AG20443 (cell line): ENCODE data around the gene ELAC2.

Experiments
- DNase-seq: peaks from one replicate; pipeline ENCODE4 v3.0.0; 2012; ENCODE audit warnings: low spot score, mixed read lengths

The ELAC2 gene

DNA sequence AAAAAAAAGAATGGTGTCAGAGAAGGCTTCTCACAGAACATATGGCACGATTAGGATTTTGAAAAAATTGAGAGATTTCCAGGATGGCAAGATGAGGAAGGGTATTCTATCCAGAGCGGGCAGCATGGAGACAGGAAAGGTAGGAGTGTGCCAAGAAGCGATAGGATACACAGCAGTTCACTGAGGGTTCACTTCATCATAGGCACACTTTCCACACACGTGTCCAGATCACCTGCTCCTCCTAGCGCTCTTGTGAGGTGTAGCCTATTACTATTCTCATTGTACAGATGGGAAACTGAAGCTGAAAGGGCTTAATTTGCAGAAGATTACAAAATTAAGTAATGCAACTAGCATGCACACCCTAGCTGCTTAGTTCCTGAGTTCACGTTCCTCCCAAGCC lies 6.2 kb upstream of the ELAC2 start:
- DNase-seq = no peak

DNA sequence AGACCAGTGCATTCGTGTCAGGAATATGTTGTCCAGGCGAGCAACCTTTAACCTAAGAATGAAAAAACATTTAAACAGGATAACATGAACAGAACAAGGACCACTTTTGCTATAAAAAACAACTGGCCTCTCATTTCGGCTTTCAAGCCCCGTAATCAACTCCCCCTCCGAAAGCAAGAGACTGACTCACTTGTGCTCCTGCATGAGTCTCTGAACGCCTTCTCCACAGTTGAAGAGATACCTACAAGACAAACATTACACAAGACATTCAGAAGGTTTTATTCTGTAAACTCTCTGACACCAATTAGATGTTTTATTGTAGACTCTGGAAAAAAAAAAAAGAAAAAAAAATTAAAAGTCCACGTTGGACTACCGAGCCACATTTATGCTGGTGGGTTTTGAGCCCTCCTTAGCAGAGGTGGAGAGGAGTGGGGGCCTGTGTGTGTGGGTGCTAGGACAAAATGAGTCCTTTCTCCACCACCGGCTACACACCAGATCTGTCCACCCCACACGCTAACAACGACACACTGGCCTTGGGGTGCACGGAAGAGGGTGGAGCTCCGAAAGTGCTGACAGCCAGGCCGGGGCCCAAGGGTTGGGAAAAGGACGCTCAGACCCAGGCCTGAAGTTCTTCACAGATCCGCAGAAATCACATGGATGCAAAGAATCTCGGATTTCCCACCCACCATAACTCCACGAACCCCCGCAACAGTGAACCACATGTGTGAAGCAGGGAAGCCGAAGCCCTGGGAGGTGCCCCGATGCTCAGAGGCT lies 759 bp downstream of the ELAC2 start:
- DNase-seq = no peak

DNA sequence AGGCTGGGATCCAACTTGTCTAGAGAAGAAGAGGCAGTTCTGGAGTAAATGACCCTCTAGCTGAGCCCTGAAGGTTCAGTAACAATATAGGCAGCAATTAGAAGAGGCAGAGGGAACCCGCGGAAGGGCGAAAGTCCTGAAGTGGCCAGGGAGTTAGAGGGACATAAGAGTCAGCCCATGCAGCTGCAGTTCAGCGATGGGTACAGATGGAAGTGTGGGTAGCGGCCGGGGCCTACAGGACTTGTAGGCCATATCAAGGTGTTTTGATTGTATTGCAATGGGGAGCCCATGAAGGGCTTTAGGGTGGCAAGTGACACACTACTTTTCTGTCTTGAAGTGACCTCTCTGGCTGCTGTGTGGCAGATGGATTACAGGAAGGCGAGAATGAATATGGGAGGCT lies 3.0 kb downstream of the ELAC2 start:
- no peak for DNase-seq

DNA sequence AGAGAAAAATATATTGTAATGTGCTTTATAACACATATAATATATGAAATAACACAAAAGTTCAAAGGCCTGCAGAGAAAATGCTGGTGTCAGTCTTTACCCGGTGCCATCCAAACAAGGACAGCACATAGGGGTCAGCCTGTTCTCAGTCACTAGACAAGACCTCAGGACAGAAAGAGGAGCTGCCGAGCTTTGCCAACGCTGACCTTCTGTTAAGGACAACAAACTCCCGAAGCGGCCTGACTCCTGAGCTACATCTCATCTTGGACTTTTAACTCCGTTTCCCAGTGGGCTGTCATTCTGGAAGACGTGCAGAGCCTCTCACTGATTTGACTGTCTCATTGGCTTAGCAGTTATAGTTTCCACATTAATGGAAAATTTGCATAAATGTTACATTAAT lies 6.9 kb downstream of the ELAC2 start:
- DNase-seq = no peak

DNA sequence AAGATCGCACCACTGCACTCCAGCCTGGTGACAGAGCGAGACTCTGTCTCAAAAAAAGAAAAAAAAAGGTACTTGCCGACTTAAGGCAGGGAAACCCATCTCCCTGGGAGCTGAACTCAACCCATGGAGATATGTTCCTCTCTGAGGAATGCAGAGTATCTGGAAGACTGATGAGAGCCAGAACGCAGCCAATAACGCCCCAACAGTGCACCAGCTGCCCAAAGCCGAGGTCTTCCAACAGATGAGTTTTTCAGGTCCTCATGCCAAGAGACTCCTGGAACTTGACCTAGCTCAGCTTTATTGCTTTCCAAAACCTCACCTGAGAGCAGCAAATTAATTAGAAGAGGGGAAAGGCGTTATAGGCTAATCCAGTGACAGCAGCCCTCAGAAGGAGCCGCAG lies 9.4 kb downstream of the ELAC2 start:
- DNase-seq = no peak

DNA sequence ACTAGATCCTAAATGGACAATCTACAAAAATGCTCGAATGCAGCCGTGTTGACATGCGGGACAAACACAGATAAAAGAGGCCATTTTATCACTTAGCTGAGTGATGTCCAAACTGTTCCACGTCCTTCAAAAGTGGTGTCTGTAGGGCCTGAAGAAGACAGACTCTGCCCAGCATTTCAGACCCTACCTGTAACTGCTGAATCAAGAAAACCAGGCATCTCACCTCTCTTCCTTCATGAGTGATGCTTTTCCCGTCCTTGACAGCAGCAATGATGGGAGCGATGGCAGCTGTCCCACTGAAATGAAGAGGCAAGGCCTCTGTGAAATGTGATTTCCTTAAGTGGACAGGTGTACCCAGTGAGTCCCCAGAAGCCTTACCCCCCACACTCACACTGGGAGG lies 12.3 kb downstream of the ELAC2 start:
- DNase-seq = no peak

DNA sequence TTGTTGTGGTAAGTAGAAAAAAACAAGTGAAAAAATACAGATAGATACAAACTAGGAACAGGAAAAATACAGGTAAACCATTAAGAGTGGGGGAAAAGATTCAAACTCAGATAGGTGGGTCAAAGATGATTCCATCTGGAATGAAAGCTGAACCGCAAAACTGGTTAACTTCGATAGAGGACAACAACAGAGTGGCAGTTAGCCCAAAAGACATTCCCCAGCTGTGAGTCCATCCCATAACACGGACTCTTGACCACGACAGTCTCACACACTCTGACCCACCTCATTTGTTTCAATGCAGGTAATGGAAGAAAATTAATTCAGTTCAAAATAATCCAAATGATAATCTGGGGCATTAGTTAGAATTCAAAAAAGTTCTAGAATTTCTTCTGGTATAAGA lies 13.5 kb downstream of the ELAC2 start:
- no peak for DNase-seq

DNA sequence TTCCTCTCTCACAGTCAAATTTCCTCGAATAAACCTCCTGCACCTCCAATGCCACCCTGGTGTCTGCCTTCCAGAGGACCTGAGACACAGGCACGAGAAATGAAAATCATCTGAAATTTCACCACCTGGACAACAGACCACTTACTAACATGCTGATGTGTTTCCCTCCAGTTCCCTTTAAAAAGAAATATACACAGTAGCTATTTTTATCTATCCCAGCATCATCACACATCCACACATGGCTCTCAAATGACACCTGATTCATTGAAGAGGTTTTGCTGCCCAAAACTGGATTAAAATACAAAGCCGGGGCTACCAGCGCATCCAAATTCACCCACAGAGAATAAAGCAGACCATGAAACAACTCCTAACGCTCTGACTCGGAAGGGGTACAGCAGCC lies 13.9 kb downstream of the ELAC2 start:
- DNase-seq = no peak

DNA sequence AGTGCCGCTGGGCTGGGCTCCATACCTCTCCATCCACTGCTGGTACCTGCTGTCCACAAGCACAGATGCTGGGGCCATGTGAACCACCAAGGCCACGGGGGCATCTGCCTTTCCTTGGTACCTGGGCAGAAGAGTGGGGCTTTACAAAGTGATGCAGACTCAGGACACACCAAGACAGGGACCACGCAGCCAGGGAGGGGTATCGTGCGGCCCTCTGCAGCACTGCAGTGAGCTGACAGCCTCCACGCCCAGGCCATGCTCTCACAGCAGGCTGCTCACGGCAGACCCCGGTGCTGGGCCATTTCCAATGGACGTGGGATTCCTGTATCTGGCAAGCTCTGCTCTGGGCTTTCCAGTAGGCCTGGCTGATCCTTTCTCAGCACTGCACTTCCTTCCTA lies 14.4 kb downstream of the ELAC2 start:
- no peak for DNase-seq

DNA sequence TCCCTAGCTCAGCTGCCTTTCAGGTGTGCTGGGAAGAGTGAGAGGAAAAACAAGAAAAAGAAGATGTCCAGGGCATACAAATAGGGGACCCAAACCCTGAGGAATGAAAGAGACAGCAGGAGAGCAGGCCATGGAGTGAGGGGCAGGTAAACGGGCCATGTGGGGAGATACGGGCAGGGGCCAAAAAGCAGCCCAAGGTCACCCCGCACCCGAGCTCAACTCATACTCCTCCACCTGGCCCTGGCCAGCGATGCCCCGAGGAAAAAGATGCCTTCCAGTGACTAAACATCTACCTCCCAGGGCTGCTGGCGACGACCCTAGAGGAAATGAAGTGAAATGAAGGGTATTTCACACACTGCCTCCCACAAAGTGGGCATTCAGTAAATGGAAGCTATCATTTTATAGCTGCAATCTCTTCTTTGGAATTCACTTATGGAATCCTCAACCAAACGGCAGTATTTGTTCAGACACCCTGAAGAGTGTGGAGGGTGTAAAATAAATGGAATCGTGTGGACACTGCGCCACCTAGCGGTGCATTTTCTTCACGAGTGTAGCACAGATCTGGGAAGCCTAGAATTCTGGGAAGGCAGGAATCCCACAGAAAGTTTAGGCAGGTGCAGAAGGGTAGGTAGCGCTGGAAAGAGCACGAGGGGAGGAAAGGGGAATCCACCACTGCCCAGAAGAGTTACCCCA lies 14.9 kb downstream of the ELAC2 start:
- DNase-seq = peak; percentile 84

DNA sequence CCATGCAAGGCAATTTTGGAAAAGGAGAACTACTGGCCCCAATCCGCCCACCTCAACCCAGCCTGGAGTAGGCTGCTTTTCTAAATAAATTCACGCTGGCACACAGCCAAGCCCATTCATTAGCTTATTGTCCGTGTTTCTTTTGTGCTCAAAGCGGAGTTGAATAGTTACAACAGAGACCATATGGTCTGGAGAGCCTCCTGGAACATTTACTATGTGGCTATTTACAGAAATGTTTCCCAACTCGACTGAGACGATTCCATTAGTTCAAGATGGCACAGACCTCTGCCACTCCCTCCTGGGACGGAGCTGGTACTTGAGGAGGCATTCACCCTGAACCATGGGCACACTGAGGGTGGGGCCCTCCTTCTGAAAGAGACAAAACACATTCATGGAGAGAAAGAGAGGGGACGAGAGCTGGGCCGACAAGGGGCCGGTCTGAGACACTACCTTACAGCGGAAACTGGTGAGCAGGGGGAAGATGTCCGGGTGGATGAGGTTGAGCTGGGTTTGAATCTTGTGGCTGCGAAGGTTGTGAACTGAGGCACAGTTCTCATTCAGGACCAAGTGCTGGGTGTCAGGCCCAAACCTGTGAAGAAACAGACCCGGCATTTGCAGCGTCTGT lies 15.7 kb downstream of the ELAC2 start:
- DNase-seq = no peak

DNA sequence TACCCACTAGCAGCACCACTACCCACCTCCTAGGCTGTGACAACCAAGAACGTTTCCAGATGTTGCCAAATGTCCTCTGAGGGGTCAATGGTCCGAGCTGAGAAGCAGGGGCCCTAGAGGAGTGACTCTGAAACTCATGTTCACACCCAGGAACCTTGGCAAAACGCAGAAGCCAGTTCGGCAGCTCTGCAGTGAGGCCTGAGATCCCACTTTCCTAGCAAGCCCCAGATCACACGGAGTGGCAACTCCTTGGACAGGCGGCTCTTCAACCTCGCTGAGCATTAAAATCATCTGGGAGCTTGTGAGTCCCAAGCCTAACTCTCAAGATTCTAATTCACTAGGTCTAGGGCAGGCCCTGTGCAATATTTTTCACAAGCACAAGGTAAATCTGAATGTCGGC lies 17.3 kb downstream of the ELAC2 start:
- DNase-seq = no peak

DNA sequence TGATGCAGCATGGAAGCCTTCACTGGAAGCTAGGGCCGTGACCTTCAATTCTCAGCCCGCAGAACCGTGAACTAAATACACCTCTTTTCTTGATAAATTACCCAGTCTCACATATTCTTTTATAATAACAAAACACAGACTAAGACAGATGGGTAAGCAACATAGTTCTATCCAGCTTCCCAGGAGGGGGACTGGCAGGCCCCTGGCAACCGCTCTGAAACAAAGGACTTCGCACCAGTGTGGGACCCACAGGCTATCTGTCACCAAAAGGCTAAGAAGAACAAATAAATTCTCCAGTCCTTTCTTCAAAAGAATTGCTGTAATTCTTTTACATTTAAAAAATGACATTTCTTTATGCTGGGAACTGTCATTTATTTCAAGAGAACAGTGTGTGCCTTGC lies 19.0 kb downstream of the ELAC2 start:
- DNase-seq = no peak

DNA sequence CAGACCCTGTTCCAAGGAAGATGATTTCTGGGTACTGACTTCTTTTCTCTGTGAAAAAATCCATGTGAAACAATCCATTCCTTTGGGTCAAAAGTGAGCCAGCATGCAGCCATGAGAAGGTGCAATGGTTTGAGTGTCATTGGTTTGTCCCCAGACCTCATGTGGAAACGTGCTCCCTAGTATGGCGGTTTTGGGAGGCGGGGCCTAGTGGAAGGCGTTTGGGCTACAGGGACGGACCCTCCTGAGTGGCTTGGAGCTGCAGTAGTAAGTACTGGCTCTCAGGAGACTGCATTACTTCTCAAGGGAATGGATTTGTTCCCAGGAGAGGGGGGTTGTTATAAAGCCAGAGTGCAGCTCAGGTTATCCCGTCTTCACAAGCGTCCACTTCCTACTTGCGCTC lies 19.4 kb downstream of the ELAC2 start:
- DNase-seq = no peak

DNA sequence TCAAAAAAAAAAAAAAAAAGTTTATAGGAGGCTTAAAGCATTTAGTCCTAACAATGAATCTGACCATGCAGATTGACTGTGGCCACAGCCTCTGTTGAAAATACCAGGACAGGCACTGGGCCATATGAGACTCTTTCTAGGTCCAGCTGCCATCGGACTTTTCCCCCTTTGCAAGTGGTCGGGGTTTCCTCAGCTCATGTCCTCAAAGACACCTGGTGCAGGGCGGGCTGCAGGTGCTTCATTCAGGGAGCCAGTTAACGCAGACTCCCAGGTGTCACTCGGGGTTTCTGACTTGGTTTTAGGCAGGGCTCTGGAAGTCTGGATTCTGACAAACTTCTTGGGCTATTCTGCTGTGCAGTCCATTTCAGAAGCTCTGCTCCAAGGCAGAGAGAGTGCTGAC lies 20.9 kb downstream of the ELAC2 start:
- no peak for DNase-seq

DNA sequence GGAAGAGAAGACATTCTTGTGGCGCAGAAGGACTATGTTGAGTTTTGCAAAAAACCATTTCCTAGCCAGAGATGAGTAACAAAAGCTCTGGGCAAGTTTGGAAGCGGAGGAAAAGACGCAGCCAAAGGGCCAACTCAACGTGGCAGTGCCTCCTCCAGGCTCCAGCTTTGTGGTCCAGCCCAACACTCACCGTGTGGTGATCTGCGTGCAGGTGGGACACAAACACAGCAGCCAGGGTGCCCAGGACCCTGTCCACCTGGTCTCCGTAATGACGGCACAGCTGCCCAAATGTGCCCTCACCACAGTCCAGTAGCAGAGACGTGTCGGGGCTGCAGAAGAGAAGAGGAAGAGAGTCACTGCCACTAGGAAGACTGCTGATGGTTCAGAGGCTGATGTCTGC lies 21.5 kb downstream of the ELAC2 start:
- DNase-seq = no peak

DNA sequence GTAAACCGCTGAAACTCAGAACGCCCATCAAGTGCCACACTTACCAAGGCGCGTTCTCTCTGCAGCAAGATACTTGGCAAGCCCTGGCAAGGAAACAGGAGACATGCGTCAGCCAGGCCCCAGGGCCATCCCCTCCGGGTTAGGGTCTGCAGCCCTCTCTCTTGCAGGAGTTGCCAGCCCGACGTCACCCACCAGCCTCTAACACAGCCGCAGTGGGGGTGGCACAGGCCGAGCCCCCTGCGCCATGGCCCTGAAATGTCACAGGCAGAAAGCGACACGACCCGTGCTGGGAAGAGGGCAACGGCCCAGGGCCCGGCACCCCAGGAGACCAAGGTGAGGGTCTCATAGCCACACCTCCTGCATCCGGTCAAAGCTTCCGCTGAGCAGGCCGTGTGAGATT lies 21.9 kb downstream of the ELAC2 start:
- no peak for DNase-seq

DNA sequence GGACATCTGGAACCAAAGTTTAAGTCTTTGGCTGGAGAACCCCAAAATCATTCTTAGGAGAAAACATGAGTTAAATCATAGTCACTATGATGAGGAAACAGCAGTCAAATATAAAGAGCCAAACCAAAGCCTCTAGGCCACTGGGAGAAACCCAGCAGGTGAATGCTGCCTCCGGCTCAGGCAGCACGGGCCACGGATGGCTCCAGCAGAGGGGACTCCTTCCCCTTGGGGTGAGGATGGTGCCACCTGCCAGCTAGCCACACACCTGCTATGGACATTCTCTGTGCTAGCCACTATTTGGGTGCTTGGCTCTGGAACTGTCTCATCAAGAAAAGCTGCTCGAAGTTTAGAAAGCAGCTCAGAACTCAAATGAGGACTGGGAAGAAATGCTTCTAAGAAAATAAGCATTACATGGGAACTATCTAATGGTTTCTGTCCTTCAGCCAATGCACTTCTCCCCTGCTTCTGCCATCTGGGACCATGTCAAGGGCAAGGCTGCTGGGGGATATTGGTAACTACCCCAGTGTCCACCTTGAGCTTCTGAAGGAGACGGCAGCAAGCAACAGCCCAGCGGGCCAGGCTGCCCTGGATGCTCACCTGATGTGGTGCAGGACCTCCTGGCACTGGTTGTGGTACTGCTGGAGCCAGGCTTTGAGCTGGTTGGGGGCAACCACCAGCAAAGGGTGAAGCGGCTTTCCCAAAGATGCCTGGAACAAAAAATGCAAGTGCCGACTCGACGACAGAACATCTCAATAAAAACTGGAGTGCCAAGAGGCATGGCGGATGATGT lies 22.5 kb downstream of the ELAC2 start:
- no peak for DNase-seq

DNA sequence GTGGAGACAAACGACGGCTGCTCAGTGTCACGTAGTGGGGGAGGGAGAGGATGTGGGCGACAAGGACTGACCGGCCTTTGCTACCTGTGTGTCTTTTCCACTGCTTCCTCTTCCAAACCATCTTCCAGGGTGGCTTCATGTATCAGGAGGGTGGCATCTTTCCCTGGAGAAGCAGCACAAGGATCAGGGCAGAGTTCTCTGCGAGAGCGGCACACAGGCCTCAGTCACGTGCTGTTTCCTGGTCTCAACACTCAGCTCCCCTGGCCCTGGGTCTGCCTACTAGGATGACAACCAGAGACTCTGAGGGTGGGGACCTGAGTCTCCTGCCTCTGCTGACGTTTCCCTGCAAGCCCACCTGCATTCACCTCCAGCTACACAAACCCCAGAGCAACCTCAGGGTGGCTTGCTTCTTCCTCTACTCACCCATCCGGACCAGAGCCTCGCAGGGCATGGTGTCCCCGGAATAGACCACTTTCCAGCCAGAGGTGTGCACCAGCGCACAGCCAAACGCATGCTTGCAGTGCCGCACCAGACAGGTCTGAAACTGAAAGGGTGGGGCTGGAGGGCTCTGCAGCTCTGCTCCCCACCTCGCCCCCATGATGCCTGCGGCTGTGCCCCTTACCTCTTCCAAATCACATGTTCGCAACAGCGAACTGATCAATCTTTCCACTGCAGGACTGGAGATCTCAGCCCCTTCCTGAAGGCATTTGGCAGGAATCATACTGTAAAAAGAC lies 23.3 kb downstream of the ELAC2 start:
- no peak for DNase-seq

DNA sequence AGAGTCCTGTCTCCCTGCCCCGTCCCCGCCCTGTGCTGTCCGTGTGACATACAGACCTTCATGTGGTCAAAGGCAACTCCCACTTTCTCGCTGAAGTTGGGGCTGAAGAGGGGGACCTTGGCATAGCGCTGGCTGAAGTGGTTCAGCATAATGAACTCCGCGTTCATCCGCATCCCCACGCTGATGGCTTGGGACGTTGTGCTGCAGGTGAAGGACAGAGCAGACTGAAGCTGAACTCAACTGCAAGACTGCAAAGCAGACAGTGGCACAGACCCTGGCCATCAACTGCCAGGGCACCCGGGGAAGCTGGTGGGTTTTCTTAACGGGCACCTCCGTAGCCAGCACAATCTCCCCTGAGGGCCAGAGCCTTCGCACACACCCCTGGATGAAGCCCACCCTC lies 24.2 kb downstream of the ELAC2 start:
- DNase-seq = no peak

DNA sequence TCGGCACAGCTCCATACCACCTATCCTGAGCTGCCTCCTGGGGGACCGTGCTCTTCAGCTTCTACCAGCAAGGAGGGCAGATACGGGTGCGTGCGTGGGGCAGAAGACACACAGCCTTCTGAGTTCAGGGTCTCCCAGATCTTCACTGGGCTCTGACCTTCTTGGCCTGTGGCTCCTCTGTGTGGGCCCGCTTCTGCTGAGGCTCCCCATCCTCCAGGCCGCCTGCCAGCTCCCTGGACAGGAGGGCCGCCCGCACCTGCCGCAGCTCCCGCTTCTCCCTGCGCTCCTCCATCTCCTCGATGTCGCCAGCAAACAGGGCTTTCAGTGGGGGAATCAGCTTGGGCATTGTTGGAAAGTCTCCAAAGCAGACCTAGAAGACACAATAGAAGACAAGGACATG lies 25.2 kb downstream of the ELAC2 start:
- no peak for DNase-seq

DNA sequence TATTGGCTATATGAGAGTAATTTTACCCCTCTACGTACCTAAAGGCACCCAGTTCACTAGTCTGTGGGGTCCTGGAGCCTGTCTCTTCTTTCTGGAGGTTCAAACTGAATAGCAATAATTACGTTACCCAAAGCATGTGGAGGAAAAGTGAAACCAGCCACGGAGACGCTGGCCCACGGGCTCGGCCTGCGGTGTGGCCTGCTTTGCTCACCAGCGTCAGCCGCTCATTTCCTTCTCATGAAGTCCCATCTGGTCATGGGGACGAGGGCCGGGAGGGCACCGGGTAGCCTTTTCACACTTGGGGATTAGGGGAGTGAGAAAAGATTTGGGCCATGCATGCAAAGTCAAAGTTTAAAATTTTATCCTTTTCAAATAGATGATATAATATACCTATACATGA lies 26.9 kb downstream of the ELAC2 start:
- no peak for DNase-seq
